GM18507 (cell line): ENCODE results near the gene LRRC8A.
"Not testable (repeated sequence)": the region's sequence is repeated elsewhere in the genome, so short reads cannot be mapped to it uniquely, and the experiment has no call there.

Experiments
- DNase-seq: peaks from one replicate; pipeline ENCODE4 v3.0.0; 2011; ENCODE audit warnings: low read depth; ENCODE audit not compliant: insufficient read length; ENCODE audit errors: extremely low spot score
- FAIRE-seq: peaks from 2 replicates; lab custom pipeline; 2011; peaks lifted over from hg19 to GRCh38; lab: Jason Lieb, UNC

Gene LRRC8A

DNA sequence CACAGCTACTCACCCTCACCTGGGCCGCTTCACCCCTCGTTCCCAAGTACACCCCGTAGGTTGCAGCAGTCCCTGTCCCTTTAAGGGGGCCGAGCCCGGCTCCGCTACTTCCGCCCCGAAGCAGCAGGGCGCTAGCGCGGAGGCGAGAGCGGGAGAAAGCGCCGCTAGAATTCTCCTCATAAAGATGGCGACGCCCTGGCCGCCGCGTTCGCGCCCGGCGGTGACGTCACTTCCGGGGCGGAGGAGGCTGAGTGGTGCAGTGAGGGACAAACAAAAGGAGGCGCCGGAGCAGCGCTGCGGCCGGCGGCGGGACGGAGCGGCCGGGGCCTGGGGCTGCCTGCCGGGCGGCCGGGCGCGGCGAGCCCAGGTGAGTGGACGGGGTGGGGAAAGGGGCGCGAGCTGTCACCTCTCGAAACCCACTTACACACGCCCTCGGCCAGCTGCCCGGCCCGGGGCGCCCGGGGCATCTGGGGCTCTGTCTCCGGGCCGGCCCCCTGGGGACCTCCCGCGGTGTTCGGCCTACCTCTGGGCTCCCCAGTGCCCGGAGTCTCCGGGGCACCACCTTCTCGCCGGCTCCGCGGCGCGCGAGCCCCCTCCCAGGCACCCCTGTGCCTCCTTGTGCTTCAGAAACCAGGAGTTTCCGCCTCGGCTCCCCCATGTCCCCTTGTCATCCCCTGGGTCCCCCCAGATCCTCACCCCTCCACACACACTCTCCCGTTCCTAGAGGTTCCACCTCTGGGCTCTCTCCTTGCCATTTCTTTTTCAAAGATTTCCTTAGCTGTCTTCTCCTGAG lies at the start of gene LRRC8A, which contains the start of gene KYAT1:
Gene LRRC8A, plus strand, starts transcription at position 250 of the 793 bp plus-strand sequence. CDS start 25,032 bp downstream, outside the sequence.
Gene KYAT1, minus strand, starts transcription at position 67 of the 793 bp plus-strand sequence. CDS start 36,545 bp downstream, outside the sequence.
- peak; percentile 97 for FAIRE-seq
- peak; percentile 98 for DNase-seq

DNA sequence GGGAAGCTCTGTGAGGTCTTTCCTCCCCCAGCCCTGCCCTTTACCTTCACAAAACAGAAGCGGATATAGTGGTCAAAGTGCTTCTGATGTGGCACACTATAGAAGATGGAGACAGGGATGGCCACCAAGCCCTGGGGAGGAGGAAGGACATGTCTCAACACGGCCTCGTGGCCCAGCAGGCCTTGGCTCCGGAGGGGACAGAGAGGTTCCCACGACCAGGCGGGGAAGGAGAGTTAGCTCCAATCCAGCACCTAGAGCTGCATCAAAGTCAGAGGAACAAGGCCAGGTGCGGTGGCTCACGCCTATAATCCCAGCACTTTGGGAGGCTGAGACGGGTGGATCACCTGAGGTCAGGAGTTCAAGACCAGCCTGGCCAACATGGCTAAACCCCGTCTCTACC lies 48.2 kb upstream of the LRRC8A start:
- FAIRE-seq (no peak), DNase-seq (no peak)

DNA sequence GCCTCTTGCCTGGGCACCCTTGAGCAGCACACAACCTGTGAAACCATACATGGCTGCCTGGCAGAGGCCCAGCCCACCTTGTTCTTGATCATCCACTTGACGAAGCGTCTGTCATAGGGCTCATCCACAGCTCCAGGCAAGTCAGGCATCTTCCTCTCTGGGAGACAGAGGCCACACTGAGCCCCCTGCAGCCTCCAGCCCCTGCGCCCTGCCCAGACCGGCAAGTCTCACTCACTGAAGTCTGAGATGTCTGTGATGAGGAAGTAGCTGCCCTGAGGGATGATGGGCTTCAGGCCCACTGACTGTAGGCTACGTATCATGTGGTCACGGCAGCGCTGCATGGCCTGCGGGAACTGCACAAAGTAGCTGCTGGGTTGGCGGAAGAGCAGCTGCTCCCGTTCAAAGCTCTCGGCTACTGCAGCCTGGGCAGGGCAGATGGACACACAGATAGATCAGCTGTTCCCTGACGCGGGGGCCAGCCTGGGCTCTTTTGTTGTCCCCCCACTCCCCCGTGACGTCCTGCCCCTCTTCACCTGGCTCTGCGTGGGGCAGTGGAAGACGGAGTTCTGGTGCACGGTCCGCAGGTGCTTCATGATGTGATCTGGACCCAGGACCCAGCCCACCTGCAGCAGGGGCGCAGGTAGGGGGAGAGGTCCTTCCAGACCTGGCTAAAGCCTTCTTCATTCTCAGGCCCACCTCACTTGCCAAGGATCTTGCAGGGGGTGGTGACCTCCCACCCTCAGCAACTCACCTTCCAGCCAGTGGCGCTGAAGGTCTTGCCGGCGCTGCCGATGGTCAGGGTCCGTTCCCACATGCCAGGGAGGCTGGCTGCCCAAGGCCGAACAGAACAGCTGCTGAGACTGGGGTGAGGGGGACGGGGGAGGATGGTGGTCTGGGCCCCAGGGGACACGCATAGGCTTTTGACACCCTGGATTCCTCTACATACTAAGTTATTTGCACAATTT lies 46.4 kb upstream of the LRRC8A start:
- FAIRE-seq (no peak), DNase-seq (no peak)

DNA sequence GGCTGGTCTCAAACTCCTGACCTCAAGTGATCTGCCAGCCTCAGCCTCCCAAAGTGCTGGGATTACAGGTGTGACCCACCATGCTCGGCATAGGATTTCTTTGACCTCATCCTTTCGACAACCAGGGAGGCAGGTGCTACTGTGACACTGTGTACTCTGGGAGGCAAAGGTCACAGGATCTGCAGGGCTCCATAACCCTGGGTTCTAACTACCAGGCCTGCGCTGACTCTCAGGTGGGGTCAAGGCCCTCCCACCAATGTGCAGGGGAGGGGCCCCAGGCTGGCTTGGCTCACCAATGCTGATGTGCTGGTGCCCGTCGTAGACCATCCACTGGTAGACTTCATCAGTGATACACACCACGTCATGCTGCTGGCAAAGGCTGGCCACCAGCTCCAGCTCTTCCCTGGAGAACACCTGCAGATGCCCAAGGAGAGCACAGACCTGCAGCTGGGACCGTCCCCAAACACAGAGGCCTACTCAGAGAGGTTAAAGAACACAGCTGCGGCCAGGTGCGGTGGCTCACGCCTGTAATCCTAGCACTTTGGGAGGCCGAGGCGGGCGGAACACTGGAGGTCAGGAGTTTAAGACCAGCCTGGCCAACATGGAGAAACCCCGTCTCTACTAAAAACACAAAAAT lies 45.3 kb upstream of the LRRC8A start:
- FAIRE-seq (no peak), DNase-seq (no peak)

DNA sequence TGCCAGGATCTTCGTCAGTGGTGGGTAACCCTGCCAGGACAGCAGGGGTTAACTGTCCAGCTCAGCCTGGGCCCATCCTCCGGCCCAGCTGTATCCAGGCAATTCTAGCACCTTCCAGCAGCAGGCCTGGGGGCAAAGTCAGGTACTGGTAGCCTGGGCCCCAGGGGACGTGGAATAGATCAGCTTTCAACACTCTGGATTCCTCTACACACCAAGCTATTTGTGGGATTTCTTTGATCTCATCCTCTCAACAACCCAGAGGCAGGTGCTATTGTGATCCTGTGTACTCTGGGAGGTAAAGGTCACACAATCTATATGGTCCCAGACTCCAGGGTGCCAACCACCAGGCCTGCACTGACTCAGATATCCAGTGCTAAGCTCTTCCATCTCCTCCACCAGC lies 43.6 kb upstream of the LRRC8A start:
- no peak for DNase-seq
- no peak for FAIRE-seq

DNA sequence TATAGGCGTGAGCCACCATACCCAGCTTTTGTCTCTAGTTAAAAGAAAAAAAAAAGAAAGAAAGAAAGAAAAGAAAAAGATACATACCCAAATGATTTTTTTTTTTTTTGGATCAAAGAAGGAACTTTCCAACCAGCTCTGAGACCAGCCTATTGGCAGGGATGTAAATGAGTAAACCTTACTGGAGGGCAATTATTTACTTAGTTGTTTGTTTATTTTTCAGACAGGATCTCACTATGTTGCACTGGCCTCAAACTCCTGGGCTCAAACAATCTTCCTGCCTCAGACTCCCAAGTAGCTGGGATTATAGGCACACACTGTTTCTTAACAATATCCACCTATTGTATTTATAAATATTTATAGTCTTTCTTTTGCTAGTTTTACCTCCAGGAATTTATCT lies 41.4 kb upstream of the LRRC8A start:
- no peak for FAIRE-seq

DNA sequence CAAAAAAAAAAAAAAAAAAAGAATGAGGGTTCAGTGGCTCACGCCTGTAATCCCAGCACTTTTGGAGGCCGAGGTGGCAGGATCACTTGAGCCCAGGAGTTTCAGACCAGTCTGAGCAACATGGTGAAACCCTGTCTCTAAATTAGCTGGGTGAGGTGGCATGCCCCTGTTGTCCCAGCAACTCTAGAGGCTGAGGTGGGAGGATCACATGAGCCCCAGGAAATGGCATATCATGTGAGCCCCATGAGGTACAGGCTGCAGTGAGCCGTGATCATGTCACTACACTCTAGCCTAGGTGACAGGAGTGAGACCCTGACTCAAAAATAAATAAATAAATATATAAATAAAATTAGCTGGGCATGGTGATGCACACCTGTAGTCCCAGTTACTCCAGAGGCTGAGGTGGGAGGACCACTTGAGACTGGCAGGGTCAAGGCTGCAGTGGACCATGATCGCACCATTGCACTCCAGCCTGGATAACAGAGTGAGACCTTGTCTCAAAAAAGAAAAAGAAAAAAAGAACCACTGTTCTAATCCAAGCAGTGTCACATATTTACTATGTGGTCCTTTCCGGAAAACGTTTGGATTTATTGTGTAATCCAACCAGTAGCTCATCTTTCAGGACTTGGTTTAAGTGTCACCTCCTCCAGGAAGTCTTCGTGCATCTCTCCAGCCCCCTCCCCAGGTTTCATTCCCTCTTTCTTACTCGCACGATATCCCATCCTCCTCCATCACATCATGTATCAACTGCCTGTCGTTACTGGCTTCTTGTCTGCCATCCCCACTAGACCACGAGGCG lies 40.0 kb upstream of the LRRC8A start:
- FAIRE-seq (no peak), DNase-seq (no peak)

More for the DNA sequence above, 41.4 kb upstream of the LRRC8A start:
- no peak for DNase-seq

DNA sequence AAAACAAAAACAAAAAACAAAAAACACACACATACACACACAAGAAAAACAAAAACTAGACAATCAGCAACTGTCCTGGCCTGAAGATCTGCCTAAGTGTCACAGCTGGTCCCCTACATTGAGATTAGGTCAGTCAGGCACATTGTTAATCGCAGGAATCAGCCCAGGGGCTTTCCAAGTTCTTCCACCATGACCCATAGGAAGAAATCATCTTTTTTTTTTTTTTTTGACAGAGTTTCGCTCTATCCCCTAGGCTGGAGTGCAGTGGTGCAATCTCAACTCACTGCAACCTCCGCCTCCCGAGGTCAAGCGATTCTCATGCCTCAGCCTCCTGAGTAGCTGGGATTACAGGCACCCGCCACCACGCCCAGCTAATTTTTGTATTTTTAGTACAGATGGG lies 38.8 kb upstream of the LRRC8A start:
- not testable (repeated sequence) for DNase-seq, FAIRE-seq

DNA sequence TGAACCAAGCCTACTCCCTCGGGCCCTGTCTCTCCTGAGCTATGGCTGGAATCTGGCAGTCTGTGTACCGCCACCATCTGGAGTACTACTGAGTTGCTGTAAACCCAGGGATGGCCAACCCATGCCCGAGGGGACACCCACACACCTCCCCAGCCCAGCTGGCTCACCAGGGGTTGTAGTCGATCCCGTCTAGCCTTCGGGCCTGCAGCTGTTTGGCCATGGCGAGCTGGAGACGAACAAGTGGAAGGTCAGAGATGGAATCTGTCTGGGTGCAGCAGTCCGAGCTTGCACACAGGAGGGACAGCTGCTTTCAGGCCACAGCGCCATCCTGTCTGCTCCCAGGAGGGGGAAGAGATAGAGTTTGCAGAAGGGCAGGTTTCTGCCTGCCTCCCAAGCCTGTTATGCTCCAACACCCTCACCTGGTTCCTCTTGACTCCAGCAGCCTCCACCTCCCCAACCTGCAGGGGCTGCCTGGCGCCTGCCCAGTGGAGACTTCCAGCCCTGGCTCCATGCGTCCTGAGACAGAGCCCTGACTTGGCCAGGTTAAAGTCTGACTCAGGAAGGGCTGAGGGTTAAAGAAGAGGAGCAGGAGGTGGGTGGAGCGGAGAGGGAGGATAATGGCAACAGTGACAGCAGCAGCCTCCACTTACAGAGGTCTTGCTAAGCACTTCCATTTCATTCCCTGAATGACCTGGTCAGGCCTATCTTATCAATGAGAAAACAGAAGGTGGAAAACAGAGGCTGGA lies 36.6 kb upstream of the LRRC8A start:
- DNase-seq = no peak
- FAIRE-seq = no peak

DNA sequence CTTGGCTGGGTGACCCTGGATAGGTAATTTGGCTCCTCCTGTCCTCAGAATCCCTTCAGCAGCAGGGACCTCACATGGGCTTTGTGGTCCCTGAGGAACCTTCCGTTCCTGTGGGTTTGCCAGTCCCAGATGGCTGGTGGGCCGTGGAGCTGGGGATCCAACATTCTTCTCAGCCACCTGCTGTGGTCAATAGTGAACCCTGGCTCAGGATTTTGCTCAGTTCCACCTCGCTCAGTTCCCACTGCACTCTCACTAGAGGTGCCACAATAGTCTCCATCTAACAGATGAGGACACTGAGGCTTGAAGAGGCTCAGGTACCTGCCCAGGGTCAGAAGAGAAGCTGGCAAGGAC lies 35.3 kb upstream of the LRRC8A start:
- DNase-seq = no peak

DNA sequence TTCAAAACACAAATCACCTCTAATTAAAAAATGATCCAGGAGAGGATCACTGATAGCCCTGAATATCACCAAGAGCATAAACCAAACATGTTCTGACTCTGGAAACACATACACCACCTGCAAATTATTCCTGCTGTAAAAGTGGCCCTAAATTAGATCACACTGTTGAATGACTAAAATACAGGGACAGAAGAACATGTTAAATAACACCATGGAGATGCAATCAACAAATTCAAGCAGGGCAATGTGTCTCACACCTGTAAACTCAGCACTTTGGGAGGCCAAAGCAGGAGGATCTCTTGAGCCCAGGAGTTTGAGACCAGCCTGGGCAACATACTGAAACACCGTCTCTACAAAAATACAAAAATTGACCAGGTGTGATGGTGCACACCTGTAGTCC lies 34.1 kb upstream of the LRRC8A start:
- FAIRE-seq = no peak
- DNase-seq = no peak

More for the DNA sequence above, 35.3 kb upstream of the LRRC8A start:
- no peak for FAIRE-seq

DNA sequence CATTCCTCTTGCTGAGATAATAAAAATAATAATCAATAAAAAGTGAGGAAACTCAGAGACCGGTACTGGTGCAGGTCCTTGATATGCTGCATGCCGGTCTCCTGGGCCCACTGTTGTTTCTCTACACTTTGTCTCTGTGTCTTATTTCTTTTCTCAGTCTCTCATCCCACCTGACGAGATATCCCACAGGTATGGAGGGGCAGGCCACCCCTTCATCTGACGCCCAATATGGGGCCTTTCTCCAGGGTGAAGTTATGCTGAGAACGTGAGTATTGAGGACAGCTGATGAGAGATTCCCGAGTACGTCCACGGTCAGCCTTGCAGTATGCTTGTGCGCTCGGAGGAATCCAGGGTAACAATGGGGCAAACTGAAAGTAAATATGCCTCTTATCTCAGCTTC lies 30.9 kb upstream of the LRRC8A start:
- not testable (repeated sequence) for DNase-seq, FAIRE-seq

DNA sequence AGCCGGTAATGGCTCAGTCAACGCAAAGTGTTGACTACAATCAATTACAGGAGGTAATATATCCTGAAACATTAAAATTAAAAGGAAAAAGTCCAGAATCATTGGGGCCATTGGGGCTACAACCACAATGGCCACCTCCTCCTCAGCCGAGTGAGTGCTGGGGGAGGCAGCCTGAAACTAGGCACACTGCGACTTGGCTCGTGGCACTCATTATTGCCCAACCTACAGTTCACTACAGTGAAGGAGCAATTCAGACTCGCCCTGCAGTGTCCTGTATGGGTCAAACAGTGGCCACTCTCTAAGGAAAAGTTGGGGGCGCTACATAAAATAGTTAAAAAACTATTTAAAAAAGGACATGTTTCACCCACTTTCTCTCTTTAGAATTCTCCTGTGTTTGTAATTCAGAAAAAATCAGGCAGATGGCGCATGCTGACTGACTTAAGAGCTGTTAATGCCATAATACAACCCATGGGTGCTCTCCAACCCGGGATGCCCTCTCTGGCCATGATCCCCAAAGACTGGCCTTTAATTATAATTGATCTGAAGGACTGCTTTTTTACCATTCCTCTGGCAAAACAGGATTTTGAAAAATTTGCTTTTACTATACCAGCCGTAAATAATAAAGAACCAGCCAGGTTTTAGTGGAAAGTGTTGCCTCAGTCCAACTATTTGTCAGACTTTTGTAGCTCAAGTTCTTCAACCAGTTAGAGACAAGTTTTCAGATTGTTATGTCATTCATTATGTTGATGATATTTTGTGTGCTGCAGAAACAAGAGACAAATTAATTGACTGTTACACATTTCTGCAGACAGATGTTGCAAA lies 29.9 kb upstream of the LRRC8A start:
- FAIRE-seq, DNase-seq: not testable (repeated sequence)

DNA sequence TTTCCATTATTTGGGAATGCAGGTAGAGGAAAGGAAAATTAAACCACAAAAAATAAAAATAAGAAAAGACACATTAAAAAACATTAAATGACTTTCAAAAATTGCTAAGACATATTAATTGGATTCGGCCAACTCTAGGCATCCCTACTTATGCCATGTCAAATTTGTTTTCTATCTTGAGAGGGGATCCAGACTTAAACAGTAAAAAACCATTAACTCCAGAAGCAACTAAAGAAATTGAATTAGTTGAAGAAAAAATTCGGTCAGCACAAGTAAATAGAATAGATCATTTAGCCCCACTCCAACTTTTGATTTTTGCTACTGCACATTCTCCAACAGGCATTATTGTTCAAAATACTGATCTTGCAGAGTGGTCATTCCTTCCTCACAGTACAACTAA lies 29.3 kb upstream of the LRRC8A start:
- FAIRE-seq, DNase-seq: not testable (repeated sequence)

DNA sequence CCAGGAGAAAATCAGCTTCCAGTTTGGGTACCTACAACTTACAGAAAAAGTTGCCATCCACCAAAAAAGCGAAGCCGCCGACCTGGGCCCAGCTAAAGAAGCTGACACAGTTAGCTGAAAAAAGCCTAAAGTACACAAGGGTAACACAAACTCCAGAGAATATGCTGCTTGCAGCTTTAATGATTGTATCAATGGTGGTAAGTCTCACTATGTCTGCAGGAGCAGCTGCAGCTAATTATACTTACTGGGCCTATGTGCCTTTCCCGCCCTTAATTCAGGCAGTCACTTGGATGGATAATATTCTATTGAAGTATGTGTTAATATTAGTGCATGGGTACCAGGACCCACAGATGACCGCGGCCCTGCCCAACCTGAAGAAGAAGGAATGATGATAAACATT lies 27.5 kb upstream of the LRRC8A start:
- FAIRE-seq = not testable (repeated sequence)

DNA sequence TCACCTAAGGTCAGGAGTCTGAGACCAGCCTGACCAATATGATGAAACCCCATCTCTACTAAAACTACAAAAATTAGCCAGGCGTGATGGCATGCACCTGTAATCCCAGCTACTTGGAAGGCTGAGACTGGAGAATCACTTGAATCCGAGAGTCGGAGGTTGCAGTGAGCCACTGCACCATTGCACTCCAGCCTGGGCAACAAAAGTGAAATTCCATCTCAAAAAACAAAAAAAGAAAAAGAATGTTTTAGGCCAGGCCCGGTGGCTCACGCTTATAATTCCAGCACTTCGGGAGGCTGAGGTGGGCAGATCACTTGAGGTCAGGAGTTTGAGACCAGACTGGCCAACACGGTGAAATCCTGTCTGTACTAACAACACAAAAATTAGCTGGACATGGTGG lies 23.5 kb upstream of the LRRC8A start:
- FAIRE-seq, DNase-seq: not testable (repeated sequence)

More for the DNA sequence above, 27.5 kb upstream of the LRRC8A start:
- not testable (repeated sequence) for DNase-seq

DNA sequence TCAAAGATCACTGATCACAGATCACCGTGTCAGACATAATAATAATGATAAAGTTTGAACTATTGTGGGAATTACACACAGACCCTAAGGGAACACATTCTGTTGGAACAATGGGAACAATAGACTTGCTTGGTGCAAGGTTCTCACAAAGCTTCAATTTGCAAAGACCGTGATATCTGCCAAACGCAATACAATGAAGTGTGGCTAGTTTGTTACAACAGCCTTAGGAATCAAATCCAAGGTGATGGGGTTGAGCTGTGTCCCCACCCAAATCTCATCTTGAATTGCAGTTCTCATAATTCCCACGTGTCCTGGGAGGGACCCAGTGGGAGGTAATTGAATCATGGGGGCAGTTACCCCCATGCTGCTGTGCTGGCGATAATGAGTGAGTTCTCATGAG lies 21.0 kb upstream of the LRRC8A start:
- no peak for DNase-seq

More for the DNA sequence above, 21.0 kb upstream of the LRRC8A start:
- no peak for FAIRE-seq
